ENCODE data around the gene CCDC63.

The CCDC63 gene

DNA sequence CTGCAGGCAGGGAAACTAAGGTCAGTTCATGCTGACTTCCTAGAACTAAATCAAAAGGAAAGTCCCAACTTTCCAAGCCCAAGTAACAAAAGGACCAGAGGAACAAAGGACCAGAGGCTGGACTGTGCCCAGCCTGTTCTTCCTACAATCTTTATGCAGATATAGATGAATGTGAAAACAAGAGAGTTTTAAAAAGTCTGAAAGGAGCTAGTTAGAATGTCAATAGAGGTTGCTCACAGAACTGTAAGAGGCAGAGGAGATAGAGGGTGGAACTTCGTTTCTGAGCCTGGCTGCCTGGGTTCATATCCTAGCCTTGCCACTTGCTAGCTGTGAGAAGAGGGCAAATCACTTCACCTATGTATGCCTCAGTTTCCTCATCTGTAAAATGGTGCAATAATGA lies 30.0 kb upstream of the CCDC63 start:
- no peak overlapping the region for H3K27ac ChIP-seq (ENCODE audit: low read length)
- no peaks in the 10 kb centered on the region for H3K9me3 ChIP-seq (ENCODE audit: control insufficient read depth, insufficient read depth, low read length)
- WGBS (ENCODE audit: insufficient coverage, insufficient read length) = no CpG with 5 or more reads among the region's 1 CpG
- peaks cover 2% of the 10 kb centered on the region; the same call in 1 of the 2 replicates for H3K4me1 ChIP-seq (ENCODE audit: control insufficient read depth, insufficient read depth, low read length)
- no peak overlapping the region for H3K4me3 ChIP-seq (ENCODE audit: low read length)
- DNase-seq (ENCODE audit: low read depth, low spot score) = no peak
- no peaks in the 10 kb centered on the region for H3K36me3 ChIP-seq (ENCODE audit: control insufficient read depth, insufficient read depth, low read length)
- H3K27me3 ChIP-seq (ENCODE audit: control insufficient read depth, insufficient read depth, low read length) = peaks cover 2% of the 10 kb centered on the region

DNA sequence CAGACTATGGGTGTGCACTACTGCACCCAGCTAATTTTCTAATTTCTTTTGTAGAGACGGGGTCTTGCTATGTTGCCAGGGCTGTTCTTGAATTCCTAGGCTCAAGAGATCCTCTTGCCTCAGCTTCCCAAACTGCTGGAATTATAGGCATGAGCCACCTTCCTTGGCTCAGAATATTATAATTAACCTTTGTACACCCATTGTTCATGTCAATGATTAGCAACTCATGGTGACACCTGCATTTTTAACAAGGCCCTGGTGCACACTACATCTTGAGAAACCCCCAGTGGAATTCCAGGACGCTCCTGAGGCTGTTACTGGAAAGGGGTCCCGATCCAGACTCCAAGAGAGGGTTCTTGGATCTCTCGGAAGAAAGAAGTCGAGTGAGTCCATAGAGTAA lies 28.3 kb upstream of the CCDC63 start:
- no peak for DNase-seq (ENCODE audit: low read depth, low spot score)
- Histone ChIP-seq H3K4me3 (ENCODE audit: low read length) (no peak overlapping the region), H3K27me3 (ENCODE audit: control insufficient read depth, insufficient read depth, low read length) (peaks cover 2% of the 10 kb centered on the region), H3K4me1 (ENCODE audit: control insufficient read depth, insufficient read depth, low read length) (peaks cover 2% of the 10 kb centered on the region; the same call in 1 of the 2 replicates), H3K36me3 (ENCODE audit: control insufficient read depth, insufficient read depth, low read length) (no peaks in the 10 kb centered on the region), H3K9me3 (ENCODE audit: control insufficient read depth, insufficient read depth, low read length) (no peaks in the 10 kb centered on the region), H3K27ac (ENCODE audit: low read length) (no peak overlapping the region)
- no CpG with 5 or more reads among the region's 5 CpGs for WGBS (ENCODE audit: insufficient coverage, insufficient read length)

DNA sequence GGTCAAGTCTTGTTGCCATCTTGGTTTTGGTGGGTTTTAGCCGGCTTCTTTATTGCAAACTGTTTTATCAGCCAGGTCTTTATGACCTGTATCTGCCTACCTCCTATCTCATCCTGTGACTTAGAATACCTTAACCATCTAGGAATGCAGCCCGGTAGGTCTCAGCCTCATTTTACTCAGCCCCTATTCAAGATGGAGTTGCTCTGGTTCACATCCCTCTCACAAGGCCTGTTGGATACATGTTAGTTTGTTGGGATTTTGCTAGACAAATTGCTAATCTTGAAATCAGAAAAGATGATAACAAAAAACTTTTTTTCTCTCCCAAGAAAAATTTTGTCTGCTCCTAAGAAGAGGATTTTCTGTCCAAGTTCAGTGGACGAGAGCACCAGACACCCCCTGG lies 27.6 kb upstream of the CCDC63 start:
- DNase-seq (ENCODE audit: low read depth, low spot score) = no peak
- Histone ChIP-seq H3K36me3 (ENCODE audit: control insufficient read depth, insufficient read depth, low read length) (no peaks in the 10 kb centered on the region), H3K27me3 (ENCODE audit: control insufficient read depth, insufficient read depth, low read length) (peaks cover 2% of the 10 kb centered on the region), H3K4me3 (ENCODE audit: low read length) (no peak overlapping the region), H3K4me1 (ENCODE audit: control insufficient read depth, insufficient read depth, low read length) (peaks cover 2% of the 10 kb centered on the region; the same call in 1 of the 2 replicates), H3K27ac (ENCODE audit: low read length) (no peak overlapping the region), H3K9me3 (ENCODE audit: control insufficient read depth, insufficient read depth, low read length) (no peaks in the 10 kb centered on the region)
- WGBS (ENCODE audit: insufficient coverage, insufficient read length) = no CpG with 5 or more reads among the region's 3 CpGs

DNA sequence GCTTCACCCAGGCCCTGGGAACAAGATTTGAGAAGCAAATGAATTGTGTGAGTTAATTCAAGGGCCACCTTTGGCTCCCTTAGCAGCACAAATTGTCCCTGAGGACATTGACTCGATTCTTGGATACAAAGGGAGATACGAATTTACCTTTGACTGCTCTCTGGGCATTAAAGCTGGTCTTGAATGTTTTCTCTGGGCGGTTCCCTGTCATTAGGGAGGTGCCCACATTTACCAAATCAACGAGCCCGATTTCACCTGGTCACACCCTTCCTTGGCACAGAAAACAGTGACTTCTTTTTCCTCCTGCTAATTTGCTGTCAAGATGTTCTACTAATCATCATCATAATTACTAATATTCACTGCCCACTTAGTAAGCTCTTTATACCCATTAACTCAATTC lies 27.1 kb upstream of the CCDC63 start:
- no peaks in the 10 kb centered on the region for H3K9me3 ChIP-seq (ENCODE audit: control insufficient read depth, insufficient read depth, low read length)
- no CpG with 5 or more reads among the region's 5 CpGs for WGBS (ENCODE audit: insufficient coverage, insufficient read length)
- peaks cover 2% of the 10 kb centered on the region for H3K27me3 ChIP-seq (ENCODE audit: control insufficient read depth, insufficient read depth, low read length)
- DNase-seq (ENCODE audit: low read depth, low spot score) = no peak
- H3K4me3 ChIP-seq (ENCODE audit: low read length) = no peak overlapping the region
- H3K27ac ChIP-seq (ENCODE audit: low read length) = no peak overlapping the region
- no peaks in the 10 kb centered on the region for H3K36me3 ChIP-seq (ENCODE audit: control insufficient read depth, insufficient read depth, low read length)
- peaks cover 2% of the 10 kb centered on the region; the same call in 1 of the 2 replicates for H3K4me1 ChIP-seq (ENCODE audit: control insufficient read depth, insufficient read depth, low read length)

DNA sequence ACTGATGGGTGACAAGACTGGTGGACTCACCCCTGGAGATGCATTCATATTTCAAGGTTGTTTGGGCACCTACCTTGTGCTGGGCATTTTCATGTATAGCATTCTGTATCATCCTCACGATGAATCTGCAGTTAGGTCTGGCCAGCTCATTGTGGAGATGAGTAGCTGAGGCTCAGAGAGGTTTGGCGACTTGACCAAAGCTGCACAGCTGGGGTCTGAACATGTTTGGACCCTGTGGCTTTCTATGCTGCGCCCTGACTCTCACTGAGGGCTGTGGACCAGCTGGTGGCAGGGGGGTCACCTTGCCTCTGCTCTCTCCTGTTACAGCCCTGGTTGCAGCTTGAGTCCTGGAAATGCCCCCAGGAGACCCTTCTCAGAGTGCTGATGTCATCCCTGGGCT lies 24.9 kb upstream of the CCDC63 start:
- H3K4me3 ChIP-seq (ENCODE audit: low read length) = no peak overlapping the region

DNA sequence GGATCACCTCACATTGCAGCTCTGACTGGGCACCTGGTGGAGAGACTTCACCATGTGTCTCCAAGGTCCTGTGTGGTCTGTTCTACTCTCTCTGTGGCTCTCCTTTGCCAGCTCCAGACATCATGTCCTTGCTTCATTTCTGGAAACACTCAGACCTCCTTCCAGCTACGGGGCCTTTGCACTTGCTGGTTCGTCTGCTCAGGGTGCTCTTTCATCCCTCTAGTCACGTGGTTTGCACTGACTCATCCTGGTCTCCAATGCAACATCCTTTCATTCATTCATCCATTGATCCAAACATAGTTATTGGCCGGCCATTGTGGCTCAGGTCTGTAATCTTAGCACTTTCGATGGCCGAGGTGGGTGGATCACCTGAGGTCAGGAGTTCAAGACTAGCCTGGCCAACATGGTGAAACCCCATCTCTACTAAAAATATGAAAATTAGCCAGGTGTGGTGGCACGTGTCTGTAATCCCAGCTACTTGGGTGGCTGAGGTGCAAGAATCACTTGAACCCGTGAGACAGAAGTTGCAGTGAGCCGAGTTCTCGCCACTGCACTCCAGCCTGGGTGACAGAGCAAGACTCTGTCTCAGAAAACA lies 23.9 kb upstream of the CCDC63 start:
- H3K27ac ChIP-seq (ENCODE audit: low read length) = no peak overlapping the region
- no peaks in the 10 kb centered on the region for H3K36me3 ChIP-seq (ENCODE audit: control insufficient read depth, insufficient read depth, low read length)
- no peak overlapping the region for H3K4me3 ChIP-seq (ENCODE audit: low read length)
- no peak for DNase-seq (ENCODE audit: low read depth, low spot score)
- H3K27me3 ChIP-seq (ENCODE audit: control insufficient read depth, insufficient read depth, low read length) = no peaks in the 10 kb centered on the region
- no CpG with 5 or more reads among the region's 10 CpGs for WGBS (ENCODE audit: insufficient coverage, insufficient read length)
- no peaks in the 10 kb centered on the region for H3K9me3 ChIP-seq (ENCODE audit: control insufficient read depth, insufficient read depth, low read length)
- H3K4me1 ChIP-seq (ENCODE audit: control insufficient read depth, insufficient read depth, low read length) = peaks cover 2% of the 10 kb centered on the region; the same call in 1 of the 2 replicates

More for the DNA sequence above, 24.9 kb upstream of the CCDC63 start:
- H3K27me3 ChIP-seq (ENCODE audit: control insufficient read depth, insufficient read depth, low read length) = no peaks in the 10 kb centered on the region
- H3K27ac ChIP-seq (ENCODE audit: low read length) = no peak overlapping the region
- no CpG with 5 or more reads among the region's 3 CpGs for whole genome bisulfite sequencing (ENCODE audit: insufficient coverage, insufficient read length)
- H3K9me3 ChIP-seq (ENCODE audit: control insufficient read depth, insufficient read depth, low read length) = no peaks in the 10 kb centered on the region
- no peaks in the 10 kb centered on the region for H3K36me3 ChIP-seq (ENCODE audit: control insufficient read depth, insufficient read depth, low read length)
- H3K4me1 ChIP-seq (ENCODE audit: control insufficient read depth, insufficient read depth, low read length) = peaks cover 1% of the 10 kb centered on the region; the same call in 1 of the 2 replicates
- no peak for DNase-seq (ENCODE audit: low read depth, low spot score)

DNA sequence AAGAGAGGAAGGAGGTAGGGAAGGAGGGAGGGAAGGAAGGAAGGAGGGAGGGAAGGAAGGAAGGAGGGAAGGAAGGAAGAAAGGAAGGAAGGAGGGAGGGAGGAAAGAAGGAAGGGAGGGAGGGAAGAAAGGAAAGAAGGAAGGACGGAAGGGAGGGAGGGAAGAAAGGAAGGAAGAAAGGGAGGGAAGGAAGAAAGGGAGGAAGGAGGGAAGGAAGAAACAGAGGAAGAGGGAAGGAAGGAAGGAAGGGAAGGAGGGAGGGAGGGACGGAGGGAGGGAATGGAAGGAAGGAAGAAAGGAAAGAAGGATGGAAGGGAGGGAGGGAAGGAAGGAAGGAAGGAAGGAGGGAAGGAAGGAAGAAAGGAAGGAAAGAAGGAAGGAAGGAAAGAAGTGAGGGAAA lies 22.4 kb upstream of the CCDC63 start:
- H3K27me3 ChIP-seq (ENCODE audit: control insufficient read depth, insufficient read depth, low read length) = no peaks in the 10 kb centered on the region
- WGBS (ENCODE audit: insufficient coverage, insufficient read length) = 100% methylated on average over 1 of the region's 2 CpGs
- no peak overlapping the region for H3K27ac ChIP-seq (ENCODE audit: low read length)
- H3K9me3 ChIP-seq (ENCODE audit: control insufficient read depth, insufficient read depth, low read length) = no peaks in the 10 kb centered on the region
- peaks cover 2% of the 10 kb centered on the region; the same call in 1 of the 2 replicates for H3K4me1 ChIP-seq (ENCODE audit: control insufficient read depth, insufficient read depth, low read length)
- H3K36me3 ChIP-seq (ENCODE audit: control insufficient read depth, insufficient read depth, low read length) = no peaks in the 10 kb centered on the region
- no peak overlapping the region for H3K4me3 ChIP-seq (ENCODE audit: low read length)
- no peak for DNase-seq (ENCODE audit: low read depth, low spot score)

DNA sequence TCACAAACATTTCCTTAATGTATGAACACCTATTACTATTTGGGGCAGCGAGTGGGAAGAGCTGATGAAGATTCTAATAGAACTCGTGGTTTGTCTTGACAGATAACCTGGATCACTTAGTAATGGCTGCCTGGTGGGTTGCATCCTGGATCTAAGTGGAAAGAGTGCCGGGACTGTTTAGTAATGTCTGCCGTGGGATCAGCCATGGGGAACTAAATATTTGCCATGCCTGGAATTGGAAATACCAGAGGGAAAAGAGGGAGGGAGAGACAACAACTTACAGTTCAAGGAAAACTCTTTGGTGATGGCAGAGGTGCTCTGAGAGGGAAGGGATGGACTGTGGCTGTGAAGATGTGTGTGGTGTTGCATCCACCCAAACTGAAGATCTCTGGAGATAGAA lies 21.3 kb upstream of the CCDC63 start:
- no peaks in the 10 kb centered on the region for H3K9me3 ChIP-seq (ENCODE audit: control insufficient read depth, insufficient read depth, low read length)
- WGBS (ENCODE audit: insufficient coverage, insufficient read length) = no CpG with 5 or more reads among the region's 4 CpGs
- H3K36me3 ChIP-seq (ENCODE audit: control insufficient read depth, insufficient read depth, low read length) = no peaks in the 10 kb centered on the region
- H3K27me3 ChIP-seq (ENCODE audit: control insufficient read depth, insufficient read depth, low read length) = no peaks in the 10 kb centered on the region
- H3K4me1 ChIP-seq (ENCODE audit: control insufficient read depth, insufficient read depth, low read length) = peaks cover 2% of the 10 kb centered on the region; the same call in 1 of the 2 replicates
- no peak overlapping the region for H3K4me3 ChIP-seq (ENCODE audit: low read length)
- no peak for DNase-seq (ENCODE audit: low read depth, low spot score)
- H3K27ac ChIP-seq (ENCODE audit: low read length) = no peak overlapping the region

DNA sequence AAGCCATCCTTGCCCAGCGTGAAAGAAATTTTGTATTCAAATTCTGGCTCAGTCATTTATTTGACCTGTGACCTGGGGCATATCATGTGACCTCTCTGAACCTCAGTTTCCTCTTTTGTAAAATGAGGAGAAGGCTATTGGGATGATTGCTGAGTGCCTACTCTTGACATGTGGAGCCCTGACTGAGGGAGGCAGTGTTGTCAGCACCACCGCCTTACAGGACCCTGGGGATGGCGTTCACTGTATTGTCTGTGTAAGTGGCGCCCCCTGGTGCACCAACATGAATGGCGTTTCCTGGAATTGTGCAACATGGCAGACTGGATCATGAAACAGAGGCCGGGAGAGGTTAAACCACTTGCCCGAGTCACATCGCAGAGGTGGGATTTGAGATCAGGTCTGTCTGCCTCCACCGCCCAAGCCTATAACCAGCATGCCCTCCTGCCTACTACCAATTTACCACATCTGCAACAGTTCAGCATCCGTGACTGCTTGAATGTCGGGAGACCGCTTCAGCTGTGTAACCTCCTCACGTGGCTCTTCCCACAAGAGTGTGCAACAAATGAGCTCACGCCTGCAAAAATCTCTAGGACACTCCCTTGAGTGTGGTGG lies 20.1 kb upstream of the CCDC63 start:
- Histone ChIP-seq H3K36me3 (ENCODE audit: control insufficient read depth, insufficient read depth, low read length) (no peaks in the 10 kb centered on the region), H3K27me3 (ENCODE audit: control insufficient read depth, insufficient read depth, low read length) (no peaks in the 10 kb centered on the region), H3K4me1 (ENCODE audit: control insufficient read depth, insufficient read depth, low read length) (peaks cover 2% of the 10 kb centered on the region; the same call in 1 of the 2 replicates), H3K9me3 (ENCODE audit: control insufficient read depth, insufficient read depth, low read length) (no peaks in the 10 kb centered on the region), H3K4me3 (ENCODE audit: low read length) (no peak overlapping the region), H3K27ac (ENCODE audit: low read length) (no peak overlapping the region)
- peak; percentile 95 for DNase-seq (ENCODE audit: low read depth, low spot score)
- no CpG with 5 or more reads among the region's 14 CpGs for WGBS (ENCODE audit: insufficient coverage, insufficient read length)

DNA sequence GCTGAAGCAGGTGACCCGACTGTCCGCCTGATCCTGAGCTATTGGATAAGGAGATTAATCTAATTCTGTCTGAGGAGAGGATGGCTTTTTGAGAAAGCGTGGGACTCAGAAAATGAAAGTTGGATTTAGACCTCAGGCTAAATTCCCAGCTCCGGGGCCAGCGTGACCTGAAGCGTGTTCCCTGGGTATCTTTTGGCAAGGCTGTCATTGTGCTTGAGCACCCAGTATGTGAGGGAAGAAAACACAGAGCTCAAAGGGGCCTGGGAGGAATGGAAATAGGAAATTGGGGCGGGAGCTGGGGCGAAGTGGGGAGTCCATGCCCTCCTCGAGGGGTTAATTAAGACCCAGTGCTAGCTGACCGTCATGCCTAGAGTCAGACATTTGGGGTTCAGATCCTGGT lies 17.5 kb upstream of the CCDC63 start:
- Histone ChIP-seq H3K4me3 (ENCODE audit: low read length) (no peak overlapping the region), H3K36me3 (ENCODE audit: control insufficient read depth, insufficient read depth, low read length) (no peaks in the 10 kb centered on the region), H3K27ac (ENCODE audit: low read length) (no peak overlapping the region), H3K27me3 (ENCODE audit: control insufficient read depth, insufficient read depth, low read length) (no peaks in the 10 kb centered on the region), H3K9me3 (ENCODE audit: control insufficient read depth, insufficient read depth, low read length) (no peaks in the 10 kb centered on the region), H3K4me1 (ENCODE audit: control insufficient read depth, insufficient read depth, low read length) (peaks cover 2% of the 10 kb centered on the region; the same call in 1 of the 2 replicates)
- no peak for DNase-seq (ENCODE audit: low read depth, low spot score)
- no CpG with 5 or more reads among the region's 10 CpGs for WGBS (ENCODE audit: insufficient coverage, insufficient read length)

DNA sequence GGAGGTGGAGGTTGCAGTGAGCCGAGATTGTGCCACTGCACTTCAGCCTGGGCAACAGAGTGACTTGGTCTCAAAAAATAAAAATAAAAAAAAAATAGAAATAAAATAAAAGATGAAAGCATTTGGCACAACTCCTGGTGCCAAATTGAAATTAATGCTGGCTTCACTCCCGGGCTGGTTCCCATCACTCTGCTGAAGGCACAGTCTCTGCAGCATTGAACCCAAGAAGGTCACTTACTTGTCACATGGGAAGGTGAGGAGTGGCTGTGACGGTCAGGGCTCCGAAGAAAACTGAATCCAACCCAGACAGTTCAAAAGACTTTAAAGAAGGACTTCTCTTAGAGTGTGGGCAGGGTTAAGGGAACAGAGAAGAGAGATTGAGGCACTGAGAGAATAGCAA lies 10.5 kb upstream of the CCDC63 start:
- H3K27me3 ChIP-seq (ENCODE audit: control insufficient read depth, insufficient read depth, low read length) = no peaks in the 10 kb centered on the region
- no peaks in the 10 kb centered on the region for H3K4me1 ChIP-seq (ENCODE audit: control insufficient read depth, insufficient read depth, low read length)
- H3K9me3 ChIP-seq (ENCODE audit: control insufficient read depth, insufficient read depth, low read length) = no peaks in the 10 kb centered on the region
- H3K27ac ChIP-seq (ENCODE audit: low read length) = no peak overlapping the region
- H3K36me3 ChIP-seq (ENCODE audit: control insufficient read depth, insufficient read depth, low read length) = no peaks in the 10 kb centered on the region
- H3K4me3 ChIP-seq (ENCODE audit: low read length) = no peak overlapping the region
- no CpG with 5 or more reads among the region's 4 CpGs for WGBS (ENCODE audit: insufficient coverage, insufficient read length)
- DNase-seq (ENCODE audit: low read depth, low spot score) = no peak

Measured in iPS DF 6.9 (cell line).